ENCODE results near the gene ZNF473.
"Not testable (repeated sequence)": the region's sequence is repeated elsewhere in the genome, so short reads cannot be mapped to it uniquely, and the experiment has no call there.

Gene ZNF473

DNA sequence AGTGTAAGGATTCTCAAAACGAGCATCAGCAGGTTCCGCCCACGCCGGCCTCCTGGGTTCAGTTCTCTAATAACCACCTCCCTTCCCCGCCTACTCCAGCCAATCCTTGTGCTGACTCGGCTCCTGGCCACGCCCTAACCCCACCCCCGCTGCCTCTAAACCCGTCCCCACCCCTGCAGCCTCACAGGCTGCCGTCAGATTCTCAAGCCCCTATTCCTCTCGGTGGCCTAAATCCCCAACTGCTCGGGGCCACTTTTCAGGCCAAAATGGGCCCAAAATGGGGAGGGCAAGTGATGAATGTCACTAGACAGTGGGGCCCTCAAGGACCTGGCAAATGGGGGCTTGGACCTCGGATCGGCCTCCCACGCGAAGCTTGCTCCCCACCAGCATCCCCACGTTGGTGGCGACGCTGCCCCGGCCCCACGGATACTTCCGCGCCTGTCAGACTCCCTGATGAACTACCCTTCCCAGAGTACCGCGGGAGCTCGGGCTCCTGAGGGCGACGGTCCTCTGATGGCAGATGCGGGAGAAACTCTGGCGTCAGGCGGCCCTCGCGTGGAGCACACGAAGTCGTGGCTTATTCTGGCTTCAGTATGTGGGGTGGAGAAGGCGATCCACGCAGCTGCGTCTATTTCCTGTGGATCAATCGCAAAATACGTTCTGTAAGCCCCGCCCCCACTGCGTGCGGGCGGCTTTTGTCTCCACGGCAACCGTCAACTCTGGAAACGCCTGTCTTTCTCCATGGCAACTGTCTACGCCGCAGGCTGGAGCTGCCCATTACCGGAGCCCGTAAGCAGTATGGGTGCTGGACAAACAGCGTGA is 24.8 kb downstream of the ZNF473 start:
- no peak for DNase-seq (ENCODE audit: low read depth in 2 of 2)

DNA sequence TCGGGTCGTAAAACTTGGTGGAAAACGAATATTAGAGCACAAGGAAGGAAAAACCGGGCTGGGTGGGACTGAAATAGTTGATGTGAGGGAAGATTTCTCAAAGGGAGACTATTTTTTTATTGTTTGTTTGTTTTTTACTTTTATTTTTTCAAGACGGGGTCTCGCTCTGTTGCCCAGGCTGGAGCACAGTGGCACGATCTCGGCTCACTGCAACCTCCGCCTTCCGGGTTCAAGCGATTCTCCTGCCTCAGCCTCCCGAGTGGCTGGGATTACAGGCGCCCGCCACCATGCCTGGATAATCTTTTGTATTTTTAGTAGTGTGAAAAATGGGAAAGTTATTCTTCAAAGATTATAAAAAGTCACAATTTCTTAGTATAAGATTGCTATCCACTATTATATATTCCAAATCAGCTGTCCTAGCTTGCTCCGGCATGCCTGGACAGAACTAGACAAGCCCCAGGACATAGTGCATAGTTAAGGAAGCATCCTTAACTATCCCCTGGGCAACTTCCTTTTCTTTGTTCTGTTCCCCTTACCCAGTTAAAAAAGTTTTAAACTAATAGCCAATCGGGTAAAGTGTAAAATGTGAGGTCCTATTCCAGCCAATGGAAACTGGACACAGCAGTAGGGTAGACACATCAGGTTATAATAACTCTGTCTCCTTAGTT is 25.6 kb downstream of the ZNF473 start:
- not testable (repeated sequence) for DNase-seq (ENCODE audit: low read depth in 2 of 2)

DNA sequence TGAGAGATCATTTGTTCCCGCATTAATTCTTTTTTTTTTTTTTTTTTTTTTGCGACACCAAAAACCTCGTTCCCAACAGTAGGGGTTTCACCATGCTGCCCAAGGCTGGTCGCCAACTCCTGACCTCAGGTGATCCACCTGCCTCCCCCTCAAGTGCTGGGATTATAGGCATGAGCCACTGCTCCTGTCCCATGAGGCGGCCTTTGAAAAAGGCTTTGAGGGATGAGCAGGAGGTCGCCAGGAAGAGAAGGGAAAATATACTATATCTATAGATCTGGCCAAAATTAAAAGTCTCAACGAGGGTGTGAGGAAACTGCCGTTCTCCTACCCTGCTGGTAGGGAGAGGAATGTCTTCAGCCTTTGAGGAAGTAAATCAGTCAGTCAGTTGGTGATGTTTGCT is 26.2 kb downstream of the ZNF473 start:
- no peak for DNase-seq (ENCODE audit: low read depth in 2 of 2)

DNA sequence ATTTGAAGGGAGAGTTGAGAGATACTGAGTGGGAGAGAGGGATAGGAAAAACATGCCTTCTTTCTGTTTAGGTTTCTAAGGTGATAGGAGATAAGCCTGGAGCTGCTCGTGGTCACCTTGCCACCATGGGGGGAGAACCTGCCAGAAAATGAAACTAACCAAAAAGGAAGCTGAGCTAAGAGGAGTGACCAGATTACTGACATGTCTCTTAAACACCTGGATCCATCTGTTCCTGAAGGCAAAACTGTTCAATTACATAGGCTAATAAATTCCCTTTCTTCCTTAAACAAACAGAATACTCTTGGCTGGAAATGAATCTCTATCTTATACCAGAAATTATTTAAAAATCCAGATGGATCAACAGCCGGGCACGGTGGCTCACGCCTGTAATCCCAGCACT is 27.3 kb downstream of the ZNF473 start:
- no peak for DNase-seq (ENCODE audit: low read depth in 2 of 2)

DNA sequence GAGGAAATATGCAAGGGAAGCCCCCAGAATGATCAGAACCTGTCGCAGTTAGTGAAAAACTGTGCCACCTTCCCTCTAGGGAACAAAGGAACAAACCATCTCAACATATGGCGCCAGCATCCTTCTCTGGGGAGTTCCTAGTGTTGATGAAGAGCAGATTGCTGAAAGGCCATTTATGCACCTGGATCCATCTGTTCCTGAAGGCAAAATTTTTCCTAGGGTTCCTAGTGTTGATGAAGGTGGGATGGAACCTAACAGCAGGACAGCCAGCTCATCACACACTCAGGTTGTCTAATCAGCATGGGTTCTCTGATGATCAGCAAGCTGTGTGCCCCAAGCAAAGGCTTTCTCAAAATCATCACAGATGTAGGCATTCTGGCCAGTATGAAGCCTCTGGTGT is 32.6 kb downstream of the ZNF473 start:
- DNase-seq (ENCODE audit: low read depth in 2 of 2) = no peak

DNA sequence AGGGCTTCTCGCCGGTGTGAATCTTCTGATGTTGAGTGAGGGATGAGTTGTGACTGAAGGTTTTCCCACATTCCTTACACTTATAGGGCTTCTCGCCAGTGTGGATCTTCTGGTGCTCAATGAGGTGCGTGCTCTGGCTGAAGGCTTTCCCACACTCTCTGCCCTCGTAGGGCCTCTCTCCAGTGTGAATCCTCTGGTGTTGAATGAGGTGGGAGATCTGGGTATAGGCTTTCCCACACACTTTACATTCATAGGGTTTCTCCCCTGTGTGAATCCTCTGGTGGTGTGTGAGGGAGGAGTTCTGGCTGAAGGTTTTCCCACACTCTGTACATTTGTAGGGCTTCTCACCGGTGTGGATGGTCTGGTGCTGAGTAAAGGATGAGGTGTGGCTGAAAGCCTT is 33.2 kb downstream of the ZNF473 start:
- DNase-seq (ENCODE audit: low read depth in 2 of 2) = no peak

DNA sequence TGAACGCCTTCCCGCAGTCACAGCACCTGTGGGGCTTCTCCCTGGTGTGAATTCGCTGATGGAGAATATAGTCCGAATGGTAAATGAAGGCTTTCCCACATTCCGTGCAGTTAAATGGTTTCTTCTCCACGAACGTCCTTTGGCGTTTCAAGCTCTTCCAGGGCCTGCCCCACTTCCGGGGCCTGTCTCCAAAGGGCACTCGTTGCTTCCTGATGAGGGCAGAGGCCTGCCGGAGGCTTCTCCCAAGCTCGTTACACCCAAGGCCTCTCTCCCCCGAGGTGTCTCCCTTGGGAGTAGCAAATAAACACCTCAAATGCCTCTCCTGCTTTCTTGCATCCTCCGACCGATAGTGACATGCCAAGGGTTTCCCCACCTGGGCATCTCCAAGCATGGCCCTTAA is 34.3 kb downstream of the ZNF473 start:
- no peak for DNase-seq (ENCODE audit: low read depth in 2 of 2)

DNA sequence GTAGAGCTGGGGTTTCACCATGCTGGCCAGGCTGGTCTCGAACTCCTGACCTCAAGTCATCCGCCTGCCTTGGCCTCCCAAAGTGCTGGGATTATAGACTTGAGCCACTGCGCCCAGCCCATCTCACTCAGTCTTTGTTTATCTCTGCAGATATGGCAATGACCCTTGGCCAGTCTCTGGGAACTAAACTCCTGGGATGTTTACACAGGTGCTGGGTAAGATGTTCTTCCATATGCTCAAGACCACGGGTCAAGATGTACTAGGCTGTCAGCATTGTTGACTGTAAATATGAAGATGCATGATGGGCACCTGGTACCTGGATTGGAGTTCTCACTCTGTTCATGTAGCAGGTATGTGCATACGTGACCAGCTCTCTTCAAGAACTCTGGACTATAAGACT is 35.8 kb downstream of the ZNF473 start:
- no peak for DNase-seq (ENCODE audit: low read depth in 2 of 2)

DNA sequence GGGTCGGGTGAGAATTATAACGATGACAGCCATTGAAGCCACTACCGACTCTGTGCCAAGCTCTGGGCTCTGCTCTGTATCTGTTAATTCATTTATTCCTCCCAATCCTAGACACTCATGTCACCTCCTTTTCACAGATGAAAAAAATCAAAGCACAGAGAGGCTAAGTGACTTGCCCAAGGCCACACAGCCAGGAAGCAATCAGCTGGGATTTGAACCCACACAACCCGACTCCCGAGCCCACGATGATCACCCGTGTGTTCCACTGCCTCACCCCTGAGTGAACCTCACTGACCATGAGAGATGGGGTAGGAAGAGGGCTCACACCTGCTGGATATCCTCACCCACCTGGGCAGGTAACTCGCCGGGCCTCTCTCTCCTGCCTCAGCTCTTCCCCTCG is 40.1 kb downstream of the ZNF473 start:
- DNase-seq (ENCODE audit: low read depth in 2 of 2) = no peak

DNA sequence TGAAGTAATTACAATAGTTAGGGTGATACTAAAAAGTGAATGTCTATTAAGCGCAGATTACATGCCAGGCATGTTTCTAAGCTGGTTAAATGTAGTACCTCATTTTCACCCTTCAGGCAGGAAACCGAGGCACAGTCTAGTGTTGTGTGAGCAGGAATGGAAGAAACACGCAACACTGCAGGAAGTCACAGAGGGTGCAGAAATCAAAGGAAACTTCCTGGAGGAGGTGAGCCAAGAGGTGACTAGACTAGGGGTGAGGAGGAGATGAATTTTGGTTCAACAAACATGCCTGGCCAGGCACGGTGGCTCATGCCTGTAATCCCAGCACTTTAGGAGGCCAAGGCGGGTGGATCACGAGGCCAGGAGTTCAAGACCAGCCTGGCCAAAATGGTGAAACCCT is 41.8 kb downstream of the ZNF473 start:
- DNase-seq (ENCODE audit: low read depth in 2 of 2) = no peak

DNA sequence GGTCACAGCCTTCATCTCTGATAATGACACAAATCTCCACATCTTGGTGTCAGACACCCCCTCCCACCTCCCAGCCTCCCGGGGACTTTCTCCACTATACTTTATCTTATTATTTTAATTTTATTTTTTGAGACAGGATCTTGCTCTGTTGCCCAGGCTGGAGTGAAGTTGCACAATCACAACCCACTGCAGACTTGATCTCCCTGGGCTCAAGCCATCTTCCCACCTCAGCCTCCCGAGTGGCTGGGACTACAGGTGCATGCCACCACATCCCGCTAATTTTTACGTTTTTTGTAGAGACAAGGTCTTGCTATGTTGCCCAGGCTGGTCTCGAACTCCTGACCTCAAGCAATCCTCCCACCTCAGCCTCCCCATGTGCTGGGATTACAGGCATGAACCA is 42.6 kb downstream of the ZNF473 start:
- DNase-seq (ENCODE audit: low read depth in 2 of 2) = not testable (repeated sequence)

DNA sequence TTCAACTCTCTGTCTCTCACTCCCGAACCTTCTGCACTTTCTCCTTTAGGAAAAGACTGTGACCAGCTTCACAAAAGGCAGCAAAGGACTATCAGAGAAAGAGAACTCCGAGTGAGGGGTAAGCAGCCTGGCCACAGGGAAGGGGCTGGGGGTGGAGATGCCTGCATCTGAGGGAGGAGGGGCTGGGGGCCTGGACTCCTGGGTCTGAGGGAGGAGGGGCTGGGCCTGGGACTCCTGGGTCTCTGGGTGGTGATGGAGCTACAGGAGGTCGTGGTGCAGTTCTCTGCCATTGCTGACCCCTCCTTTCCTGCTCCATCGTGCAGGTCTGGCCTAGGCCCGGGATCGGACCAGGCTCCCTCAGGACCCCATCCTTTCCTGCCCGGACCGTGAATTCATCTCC is 49.3 kb downstream of the ZNF473 start:
- DNase-seq (ENCODE audit: low read depth in 2 of 2) = not testable (repeated sequence)

DNA sequence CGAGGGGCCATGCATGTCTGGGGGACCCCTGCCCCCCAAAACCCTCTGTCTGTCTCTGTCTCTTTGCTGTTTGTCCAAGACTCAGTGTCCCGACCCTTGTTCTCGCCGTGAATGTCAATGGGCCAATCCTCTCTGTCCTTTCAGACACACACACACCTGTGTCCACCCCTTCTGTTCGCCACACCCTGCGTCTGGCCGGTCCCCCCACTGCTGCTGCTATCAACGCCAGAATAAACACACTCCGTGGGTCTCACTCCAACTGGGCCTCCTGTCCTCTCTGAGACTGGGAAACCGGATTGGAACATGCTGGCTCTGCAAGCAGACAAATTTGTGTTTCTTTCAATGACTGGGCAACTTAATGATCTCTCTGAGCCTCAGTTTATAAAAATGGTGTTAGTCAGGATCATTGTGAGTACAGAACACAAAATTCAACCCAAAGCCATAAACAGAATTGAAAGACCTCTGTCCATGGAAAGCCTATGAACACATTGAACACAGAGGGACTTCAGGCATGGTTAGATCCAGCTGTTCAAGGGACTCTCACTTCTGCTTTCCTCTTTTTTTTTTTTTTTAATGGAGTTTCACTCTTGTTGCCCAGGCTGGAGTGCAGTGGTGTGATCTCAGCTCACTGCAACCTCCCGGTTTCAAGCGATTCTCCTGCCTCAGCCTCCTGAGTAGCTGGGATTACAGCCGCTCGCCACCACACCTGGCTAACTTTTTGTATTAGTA is 50.0 kb downstream of the ZNF473 start:
- not testable (repeated sequence) for DNase-seq (ENCODE audit: low read depth in 2 of 2)

DNA sequence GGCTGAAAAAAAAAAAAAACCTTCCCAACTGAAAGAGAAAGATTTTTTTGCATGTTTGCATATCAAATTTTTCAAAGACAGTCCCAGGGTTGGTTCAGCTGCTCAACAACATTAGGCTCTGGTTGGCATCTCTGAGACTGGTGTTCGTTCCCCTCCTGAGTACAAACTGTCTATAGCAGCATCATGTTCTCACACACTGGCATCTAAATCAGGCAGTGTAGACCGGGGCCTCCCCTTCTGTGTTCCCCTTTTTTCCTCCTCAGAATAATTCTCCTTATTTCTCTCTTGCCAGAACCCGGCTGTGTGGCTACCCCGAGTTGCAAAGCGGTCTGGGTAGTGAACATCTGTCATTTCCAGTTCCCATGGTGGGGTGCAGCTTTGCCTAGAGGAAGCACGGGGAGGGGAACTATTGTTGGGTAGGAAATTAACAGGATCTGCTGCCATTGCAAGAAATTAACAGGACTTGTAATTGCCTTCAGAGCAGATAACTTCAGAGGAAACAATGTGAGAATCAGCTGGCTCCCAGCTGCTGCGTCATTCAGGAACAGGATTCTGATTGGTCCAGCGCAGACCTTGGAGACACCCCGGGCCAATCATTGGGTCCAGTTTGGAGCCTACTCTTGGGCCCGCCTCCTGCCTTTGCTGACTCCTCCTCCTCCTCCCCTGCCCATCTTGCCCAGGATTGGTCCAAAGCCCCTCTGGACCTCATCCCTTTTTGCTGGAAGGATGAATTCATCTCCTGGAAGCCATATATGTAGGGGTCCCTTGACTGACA is 51.0 kb downstream of the ZNF473 start:
- not testable (repeated sequence) for DNase-seq (ENCODE audit: low read depth in 2 of 2)

DNA sequence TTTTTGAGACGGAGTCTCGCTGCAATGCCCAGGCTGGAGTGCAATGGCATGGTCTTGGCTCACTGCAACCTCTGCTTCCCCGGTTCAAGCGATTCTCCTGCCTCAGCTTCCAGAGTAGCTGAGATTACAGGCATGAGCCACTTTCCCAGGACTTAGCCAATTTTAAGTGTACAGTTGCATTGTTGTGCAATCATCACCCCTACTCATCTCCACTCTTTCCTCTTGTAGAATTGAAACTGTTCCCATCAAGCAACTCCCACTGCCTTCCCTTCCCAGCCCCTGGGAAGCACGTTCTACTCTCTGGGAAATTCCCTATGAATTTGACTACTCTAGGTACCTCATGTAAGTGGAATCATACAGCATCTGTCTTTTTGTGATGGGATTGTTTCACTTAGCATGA is 53.2 kb downstream of the ZNF473 start:
- DNase-seq (ENCODE audit: low read depth in 2 of 2) = not testable (repeated sequence)

DNA sequence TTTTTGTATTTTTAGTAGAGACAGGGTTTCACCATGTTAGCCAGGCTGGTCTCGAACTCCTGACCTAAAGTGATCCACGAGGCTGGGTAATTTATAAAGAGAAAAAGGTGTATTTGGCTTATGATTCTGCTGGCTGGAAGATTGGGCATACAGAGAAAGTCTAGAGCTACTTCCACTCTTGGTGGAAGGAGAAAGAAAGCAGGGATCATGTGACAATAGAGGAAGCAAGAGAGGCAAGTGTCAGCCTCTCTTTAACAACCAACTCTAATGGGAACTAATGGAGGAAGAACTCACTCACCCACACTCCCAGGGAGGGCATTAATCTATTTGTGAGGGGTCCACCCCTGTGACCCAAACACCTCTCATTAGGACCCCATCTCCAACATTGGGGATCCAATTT is 58.6 kb downstream of the ZNF473 start:
- not testable (repeated sequence) for DNase-seq (ENCODE audit: low read depth in 2 of 2)

DNA sequence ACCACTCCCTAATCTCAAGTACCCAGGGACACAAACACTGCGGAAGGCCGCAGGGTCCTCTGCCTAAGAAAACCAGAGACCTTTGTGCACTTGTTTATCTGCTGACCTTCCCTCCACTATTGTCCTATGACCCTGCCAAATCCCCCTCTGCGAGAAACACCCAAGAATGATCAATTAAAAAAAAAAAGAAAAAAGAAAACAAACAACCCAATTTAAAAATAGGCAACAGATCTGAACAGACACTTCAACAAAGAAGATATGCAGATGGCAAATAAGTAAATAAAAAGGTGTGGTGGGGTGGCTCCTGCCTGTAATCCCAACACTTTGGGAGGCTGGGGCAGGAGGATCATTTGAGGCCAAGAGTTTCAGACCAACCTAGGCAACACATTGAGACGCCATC is 61.3 kb downstream of the ZNF473 start:
- DNase-seq (ENCODE audit: low read depth in 2 of 2) = not testable (repeated sequence)

DNA sequence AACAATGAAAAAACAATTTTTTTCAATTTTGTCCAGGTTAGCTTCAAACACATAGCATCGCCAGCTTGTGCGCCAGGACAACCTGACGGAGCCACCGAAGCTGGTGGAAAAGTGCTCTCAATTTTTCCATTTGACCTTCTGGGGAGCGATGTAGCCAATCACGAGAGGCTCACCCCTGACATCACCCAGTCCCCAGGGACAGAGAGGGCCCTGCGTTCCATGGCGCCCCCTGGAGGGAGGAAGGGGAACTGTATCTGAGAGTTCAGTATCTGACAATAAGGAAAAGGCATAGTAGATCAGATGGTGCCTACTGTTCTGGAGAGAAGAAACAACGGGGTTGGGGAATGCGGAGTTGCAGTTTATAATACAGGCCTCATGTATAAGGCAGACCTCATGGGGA is 64.9 kb downstream of the ZNF473 start:
- DNase-seq (ENCODE audit: low read depth in 2 of 2) = not testable (repeated sequence)

DNA sequence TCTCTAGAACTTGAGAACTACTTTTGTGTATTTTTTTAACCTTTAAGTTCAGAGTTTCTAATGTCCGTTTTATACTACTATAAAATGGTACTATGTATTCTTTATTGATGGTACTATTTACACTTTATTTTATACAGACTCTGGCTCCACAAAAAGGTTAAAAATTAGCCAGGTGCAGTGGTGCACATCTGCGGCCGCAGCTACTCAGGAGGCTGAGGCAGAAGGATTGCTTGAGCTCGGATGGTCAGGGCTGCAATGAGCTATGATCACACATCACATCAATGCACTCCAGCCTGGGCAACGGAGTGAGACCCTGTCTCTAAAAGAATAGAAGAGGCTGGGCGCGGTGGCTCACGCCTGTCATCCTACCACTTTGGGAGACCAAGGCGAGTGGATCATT is 66.0 kb downstream of the ZNF473 start:
- not testable (repeated sequence) for DNase-seq (ENCODE audit: low read depth in 2 of 2)

DNA sequence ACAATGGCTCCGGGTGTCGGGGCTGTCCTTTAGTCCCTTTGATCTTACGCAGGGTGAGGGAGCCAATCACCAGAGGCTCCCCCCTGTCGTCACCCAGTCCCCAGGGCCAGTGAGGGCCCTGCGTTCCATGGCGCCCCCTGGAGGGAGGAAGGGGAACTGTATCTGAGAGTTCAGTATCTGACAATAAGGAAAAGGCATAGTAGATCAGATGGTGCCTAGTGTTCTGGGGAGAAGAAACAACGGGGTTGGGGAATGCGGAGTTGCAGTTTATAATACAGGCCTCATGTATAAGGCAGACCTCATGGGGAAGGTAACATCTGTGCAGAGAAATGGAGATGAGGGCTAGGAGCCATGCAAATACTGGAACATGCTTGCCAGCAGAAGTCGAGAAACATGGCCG is 66.8 kb downstream of the ZNF473 start:
- not testable (repeated sequence) for DNase-seq (ENCODE audit: low read depth in 2 of 2)

DNA sequence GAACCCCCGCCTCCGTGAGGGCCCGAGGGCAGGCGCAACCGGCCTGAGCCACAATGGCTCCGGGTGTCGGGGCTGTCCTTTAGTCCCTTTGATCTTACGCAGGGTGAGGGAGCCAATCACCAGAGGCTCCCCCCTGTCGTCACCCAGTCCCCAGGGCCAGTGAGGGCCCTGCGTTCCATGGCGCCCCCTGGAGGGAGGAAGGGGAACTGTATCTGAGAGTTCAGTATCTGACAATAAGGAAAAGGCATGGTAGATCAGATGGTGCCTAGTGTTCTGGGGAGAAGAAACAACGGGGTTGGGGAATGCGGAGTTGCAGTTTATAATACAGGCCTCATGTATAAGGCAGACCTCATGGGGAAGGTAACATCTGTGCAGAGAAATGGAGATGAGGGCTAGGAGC is 72.1 kb downstream of the ZNF473 start:
- DNase-seq (ENCODE audit: low read depth in 2 of 2) = not testable (repeated sequence)

DNA sequence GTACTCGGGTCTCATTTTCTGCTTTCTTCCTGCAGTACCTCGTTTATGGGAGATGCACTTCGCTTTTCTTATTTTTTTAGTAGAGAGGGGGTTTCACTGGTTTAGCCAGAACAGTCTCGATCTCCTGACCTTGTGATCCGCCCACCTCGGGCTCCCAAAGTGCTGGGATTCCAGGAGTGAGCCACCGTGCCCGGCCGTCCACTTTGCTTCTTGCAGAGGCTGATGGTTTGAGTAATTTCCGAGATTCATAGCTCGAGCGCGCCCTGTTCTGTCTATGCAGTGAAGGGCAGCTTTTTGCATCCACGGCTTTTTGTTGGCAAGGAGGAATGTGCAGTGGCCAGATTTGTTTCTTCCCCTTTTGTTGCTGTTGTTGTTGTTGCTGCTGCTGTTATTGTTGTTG is 73.1 kb downstream of the ZNF473 start:
- DNase-seq (ENCODE audit: low read depth in 2 of 2) = not testable (repeated sequence)

Measured in fibroblast of skin of left biceps (primary cell).